MCF 10A (cell line): ENCODE measurements around the gene NHSL2. TPM values are rescaled to one million over a fixed set of nuclear protein-coding genes. Genes with fewer than 3 reads are reported as not detected.

ENCODE experiments used
- BruUV-seq: library from RNA; stranded (reverse); fragments of 400-500 nt; replicated peaks from 2 replicates; lab custom pipeline; 2021; lab: Mats Ljungman, UMichigan
- CTCF ChIA-PET: fragments of 300-600 bp; sonication (Branson Sonifier 250); formaldehyde crosslinking; extraction: SDS; loops from one replicate; lab custom pipeline; 2021; ENCODE audit warnings: antibody characterized with exemption, inconsistent platforms; lab: Yijun Ruan, JAX
- POLR2A ChIA-PET: fragments of 300-600, 350-650 bp; sonication (Branson Sonifier 250); formaldehyde crosslinking; extraction: SDS; loops from one replicate; lab custom pipeline; 2020; ENCODE audit warnings: antibody characterized with exemption, inconsistent platforms; lab: Yijun Ruan, JAX
- DNase-seq: peaks from one replicate; pipeline ENCODE4 v3.0.0-alpha.2; 2018; ENCODE audit not compliant: unreplicated experiment
- H3K27ac Mint-ChIP-seq: one replicate; pipeline ENCODE4 v1.8.0; 2022; ENCODE audit warnings: mild to moderate bottlenecking, low read depth, mixed read lengths; ENCODE audit not compliant: unreplicated experiment
- H3K27me3 Mint-ChIP-seq: one replicate; pipeline ENCODE4 v1.8.0; 2022; ENCODE audit warnings: mixed read lengths; ENCODE audit not compliant: insufficient read depth, unreplicated experiment
- H3K36me3 Mint-ChIP-seq: one replicate; pipeline ENCODE4 v1.8.0; 2022; ENCODE audit warnings: mild to moderate bottlenecking, moderate library complexity, mixed read lengths; ENCODE audit not compliant: insufficient read depth, unreplicated experiment
- H3K4me1 Mint-ChIP-seq: one replicate; pipeline ENCODE4 v1.8.0; 2022; ENCODE audit warnings: mixed read lengths; ENCODE audit not compliant: insufficient read depth, unreplicated experiment
- H3K4me3 Mint-ChIP-seq: one replicate; pipeline ENCODE4 v1.8.0; 2022; ENCODE audit warnings: mild to moderate bottlenecking, moderate library complexity, mixed read lengths; ENCODE audit not compliant: unreplicated experiment
- H3K9me3 Mint-ChIP-seq: one replicate; pipeline ENCODE4 v1.8.0; 2022; ENCODE audit warnings: mixed read lengths; ENCODE audit not compliant: unreplicated experiment
- intact Hi-C: fragments of 100-400 bp; cut with micrococcal nuclease; formaldehyde crosslinking; loops from 2 replicates; pipeline ENCODE4 v1.14.1; 2022
- total RNA-seq: library from RNA; stranded (reverse); gene quantifications from 2 replicates; pipeline ENCODE4 v1.2.3, GENCODE V29; 2022
- TF ChIP-seq, protein P1 (sequence below): fragments of 200-600 bp; IDR thresholded peaks from one replicate; pipeline ENCODE4 v1.8.0; 2022; ENCODE audit warnings: antibody characterized with exemption, mild to moderate bottlenecking; ENCODE audit not compliant: unreplicated experiment

The NHSL2 gene
- total RNA-seq, 1 experiment from 2014 or later, result not detected

DNA sequence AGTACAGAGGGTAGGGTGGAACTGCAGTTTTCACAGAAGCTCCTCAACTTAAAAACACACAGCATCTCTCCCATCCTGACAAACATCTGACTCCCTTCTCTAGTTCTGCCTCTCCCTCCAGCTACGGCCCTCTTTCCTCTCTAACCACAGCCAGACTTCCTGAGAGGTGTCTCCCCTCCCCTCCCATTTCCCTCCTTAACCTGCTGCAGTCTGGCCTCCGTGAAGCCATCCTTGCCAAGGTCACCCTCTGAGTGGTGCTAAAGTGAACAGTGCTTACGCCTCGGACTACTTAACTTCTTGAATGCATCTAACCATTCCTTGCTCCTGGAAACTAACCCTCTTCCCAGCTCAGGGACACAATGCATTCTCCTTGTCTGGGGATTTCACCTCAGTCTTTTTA, 167.8 kb downstream of the NHSL2 start:
- TF ChIP-seq, protein P1, sequence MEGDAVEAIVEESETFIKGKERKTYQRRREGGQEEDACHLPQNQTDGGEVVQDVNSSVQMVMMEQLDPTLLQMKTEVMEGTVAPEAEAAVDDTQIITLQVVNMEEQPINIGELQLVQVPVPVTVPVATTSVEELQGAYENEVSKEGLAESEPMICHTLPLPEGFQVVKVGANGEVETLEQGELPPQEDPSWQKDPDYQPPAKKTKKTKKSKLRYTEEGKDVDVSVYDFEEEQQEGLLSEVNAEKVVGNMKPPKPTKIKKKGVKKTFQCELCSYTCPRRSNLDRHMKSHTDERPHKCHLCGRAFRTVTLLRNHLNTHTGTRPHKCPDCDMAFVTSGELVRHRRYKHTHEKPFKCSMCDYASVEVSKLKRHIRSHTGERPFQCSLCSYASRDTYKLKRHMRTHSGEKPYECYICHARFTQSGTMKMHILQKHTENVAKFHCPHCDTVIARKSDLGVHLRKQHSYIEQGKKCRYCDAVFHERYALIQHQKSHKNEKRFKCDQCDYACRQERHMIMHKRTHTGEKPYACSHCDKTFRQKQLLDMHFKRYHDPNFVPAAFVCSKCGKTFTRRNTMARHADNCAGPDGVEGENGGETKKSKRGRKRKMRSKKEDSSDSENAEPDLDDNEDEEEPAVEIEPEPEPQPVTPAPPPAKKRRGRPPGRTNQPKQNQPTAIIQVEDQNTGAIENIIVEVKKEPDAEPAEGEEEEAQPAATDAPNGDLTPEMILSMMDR, result no peak
- Mint-ChIP-seq H3K4me3 (no peak overlapping the region), H3K9me3 (no peaks in the 10 kb centered on the region), H3K4me1 (no peaks in the 10 kb centered on the region), H3K27ac (no peak overlapping the region), H3K27me3 (peaks cover 94% of the 10 kb centered on the region), H3K36me3 (no peaks in the 10 kb centered on the region)
- ChIA-PET POLR2A (no interaction called here), CTCF (no interaction called here)
- BruUV-seq, result no TSS peak
- intact Hi-C loops, result no loop called here
- DNase-seq, result no peak

- ChIA-PET CTCF (no interaction called here), POLR2A (no interaction called here)
- Mint-ChIP-seq H3K4me1 (no peaks in the 10 kb centered on the region), H3K27ac (no peak overlapping the region), H3K36me3 (no peaks in the 10 kb centered on the region), H3K27me3 (peaks cover 95% of the 10 kb centered on the region), H3K9me3 (no peaks in the 10 kb centered on the region), H3K4me3 (no peak overlapping the region)
- intact Hi-C loops, result no loop called here
- TF ChIP-seq, protein P1, result no peak
- no TSS peak for BruUV-seq
- no peak for DNase-seq
These were observed 169.0 kb downstream of the NHSL2 start for GRCh38 chrX:72079607-72080006.

DNA sequence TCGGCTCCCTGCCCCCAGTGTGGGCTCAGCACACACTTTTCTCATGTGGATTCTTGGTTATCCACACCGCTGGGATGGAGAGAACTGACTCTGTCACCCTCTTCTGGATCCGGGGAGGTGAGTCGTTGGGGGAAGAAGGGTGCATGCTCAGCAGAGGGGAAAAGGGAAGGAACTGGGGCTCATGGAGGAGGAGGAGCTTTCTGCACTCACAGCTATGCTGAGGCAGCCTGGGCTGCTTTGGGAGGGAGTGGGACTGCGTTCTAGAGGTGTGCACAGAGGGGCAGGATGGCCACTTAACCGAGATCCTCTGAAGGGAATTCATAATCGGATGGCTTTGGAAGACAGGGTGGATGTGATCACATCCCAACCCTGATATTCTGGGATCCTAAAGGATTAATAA, 169.5 kb downstream of the NHSL2 start:
- no peak for DNase-seq
- Mint-ChIP-seq H3K9me3 (no peaks in the 10 kb centered on the region), H3K36me3 (no peaks in the 10 kb centered on the region), H3K27me3 (peaks cover 94% of the 10 kb centered on the region), H3K27ac (no peak overlapping the region), H3K4me1 (no peaks in the 10 kb centered on the region), H3K4me3 (no peak overlapping the region)
- intact Hi-C loops, result no loop called here
- ChIA-PET CTCF (no interaction called here), POLR2A (no interaction called here)
- no TSS peak for BruUV-seq
- TF ChIP-seq, protein P1, result no peak

GRCh38 chrX:72080800-72081199, 170.2 kb downstream of the NHSL2 start:
- no peak for DNase-seq
- BruUV-seq, result no TSS peak
- CTCF ChIA-PET, result no interaction called here
- Mint-ChIP-seq H3K36me3 (no peaks in the 10 kb centered on the region), H3K9me3 (no peaks in the 10 kb centered on the region), H3K4me3 (no peak overlapping the region), H3K27ac (no peak overlapping the region), H3K4me1 (no peaks in the 10 kb centered on the region), H3K27me3 (peaks cover 93% of the 10 kb centered on the region)
- POLR2A ChIA-PET, result no interaction called here
- intact Hi-C loops, result no loop called here
- TF ChIP-seq, protein P1, result no peak
